ENCODE measurements around the gene TMED1.

TMED1 gene

DNA sequence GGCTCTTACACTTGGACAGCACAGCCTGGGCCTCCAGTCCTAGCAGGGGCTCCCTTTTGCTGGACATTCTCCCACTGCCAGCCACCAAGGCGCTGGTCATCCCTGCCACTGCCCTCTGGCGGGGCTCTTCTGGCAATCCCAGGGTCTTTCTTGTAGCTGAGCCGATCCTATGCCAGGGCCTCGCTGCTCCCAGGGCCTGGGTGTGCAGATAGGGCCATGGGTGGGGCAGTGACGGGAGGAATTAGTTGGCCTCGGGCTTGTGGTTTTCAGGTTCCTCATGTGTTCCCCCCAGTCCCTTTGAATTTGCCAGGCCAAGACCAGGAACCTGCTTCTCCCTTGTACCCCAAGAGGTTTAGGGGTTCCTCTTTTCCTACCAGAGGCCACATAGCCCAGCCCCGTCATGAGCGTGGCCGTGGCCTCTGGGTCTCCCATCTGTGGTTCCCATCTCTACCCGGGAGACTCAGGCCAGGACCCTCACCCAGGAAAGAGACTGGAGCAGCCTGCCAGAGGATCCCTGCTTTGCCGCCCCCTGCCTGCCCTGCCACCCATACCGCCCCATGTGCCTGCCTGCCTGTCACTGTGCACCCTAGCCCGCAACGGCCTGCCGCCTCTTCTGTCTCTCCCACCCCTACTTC lies 26.2 kb downstream of the TMED1 start:
- DNase-seq, result peak; percentile 66 to 77 (median 75)

DNA sequence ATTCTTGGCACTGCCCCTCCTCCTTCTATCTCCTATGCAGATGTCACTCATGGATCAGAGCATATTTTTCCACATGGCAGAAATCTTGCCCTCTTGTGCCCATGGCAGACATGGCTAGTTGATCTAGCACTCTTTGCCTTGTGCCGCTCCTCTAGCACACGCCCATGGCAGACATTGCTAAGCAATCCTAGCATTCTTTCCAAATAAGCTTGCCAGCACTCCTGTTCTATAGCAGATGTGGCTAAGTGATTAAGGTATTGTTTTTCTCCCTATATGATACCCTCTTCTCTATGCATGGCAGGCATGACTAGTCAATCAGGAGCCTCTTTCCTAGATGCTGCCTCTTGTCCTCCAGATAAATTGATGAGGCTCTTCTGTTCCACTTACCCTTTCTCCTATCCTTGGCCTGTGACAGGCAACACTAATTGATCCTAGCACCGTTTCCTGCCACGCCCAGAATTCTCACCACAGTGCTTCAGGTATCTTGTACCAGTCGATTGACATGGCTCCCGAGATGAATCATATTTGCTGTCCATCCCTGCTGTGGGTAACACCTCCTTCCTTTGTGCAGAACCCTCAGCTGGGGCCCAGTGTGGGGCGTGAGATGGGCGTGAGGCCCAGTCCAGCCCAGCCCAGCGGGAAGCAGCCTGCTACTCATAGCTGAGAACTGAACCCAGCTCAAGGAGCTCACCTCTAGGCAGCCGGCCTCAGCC lies 26.9 kb downstream of the TMED1 start:
- DNase-seq, result peak in 2 of 4 experiments; percentile 26

DNA sequence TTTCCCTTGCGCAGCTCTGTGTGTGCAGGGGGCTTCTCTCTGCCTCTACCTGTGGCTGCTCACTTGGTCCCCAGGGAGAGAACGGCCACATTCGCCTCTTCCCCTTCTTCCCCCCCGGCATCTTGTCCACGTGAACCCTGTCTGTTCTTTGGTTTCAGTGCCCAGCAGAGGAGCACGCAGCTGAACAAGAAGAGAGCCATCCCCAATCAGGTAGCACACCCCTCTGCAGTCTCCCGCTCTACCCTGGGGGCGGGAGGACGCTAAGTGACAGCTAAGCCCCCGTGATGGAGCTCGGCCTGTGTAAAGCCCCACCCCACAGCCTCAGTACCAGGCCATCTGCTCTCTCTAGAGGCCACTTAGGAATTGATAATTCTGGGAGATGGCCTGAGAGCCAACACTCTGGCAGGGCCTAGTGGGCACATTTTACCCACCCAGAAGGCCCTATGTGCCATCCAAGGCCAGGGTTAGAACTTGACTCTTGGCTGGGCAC lies 30.2 kb downstream of the TMED1 start:
- DNase-seq, result no peak

DNA sequence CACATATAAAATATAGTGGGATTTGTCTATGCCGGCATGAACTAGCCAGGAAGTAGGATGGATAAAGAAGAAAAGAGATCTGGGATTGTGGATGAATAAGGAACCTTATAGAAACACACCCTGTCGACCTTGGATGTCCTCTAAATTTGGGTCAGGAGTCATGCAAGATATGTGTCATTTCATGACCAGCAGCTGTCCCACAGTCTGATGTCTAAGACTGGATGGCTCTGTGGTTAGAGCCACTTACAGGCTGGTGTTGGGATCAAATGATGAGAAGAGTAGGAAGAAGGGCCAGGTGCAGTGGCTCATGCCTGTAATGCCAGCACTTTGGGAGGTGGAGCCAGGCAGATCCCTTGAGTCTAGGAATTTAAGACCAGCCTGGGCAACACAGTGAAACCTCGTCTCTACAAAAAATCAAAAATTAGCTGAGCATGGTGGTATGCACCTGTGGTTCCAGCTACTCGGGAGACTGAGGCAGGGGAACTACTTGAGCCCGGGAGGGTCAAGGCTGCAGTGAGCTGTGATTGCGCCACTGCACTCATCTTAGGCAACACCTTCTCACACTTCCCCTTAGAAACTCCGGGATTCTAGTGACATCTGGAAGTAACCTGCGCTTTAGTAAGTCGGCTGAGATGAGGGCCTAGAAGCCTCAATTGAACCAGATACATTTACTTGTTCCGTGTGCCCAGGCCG lies 30.8 kb downstream of the TMED1 start:
- peak; percentile 71 to 79 (median 76) for DNase-seq

DNA sequence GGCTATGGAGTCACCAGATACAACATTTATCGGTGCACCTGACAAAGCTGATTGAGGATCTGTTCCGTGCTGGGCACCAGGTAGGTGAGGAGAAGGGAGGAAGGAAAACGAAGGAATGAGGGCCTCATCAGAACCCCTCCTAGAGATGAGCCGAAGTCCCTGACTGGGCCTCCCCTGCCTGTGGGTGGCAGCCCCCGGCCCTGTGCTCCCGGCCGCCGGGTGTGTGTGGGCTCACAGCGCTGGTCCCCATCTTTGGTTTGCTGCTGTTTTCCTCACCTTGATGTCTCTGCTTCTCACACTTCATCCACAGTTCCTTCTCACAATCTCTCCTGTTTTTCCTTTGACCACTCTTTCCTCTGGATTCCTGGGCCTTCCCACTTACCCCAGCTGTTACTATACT lies 32.8 kb downstream of the TMED1 start:
- DNase-seq, result no peak

DNA sequence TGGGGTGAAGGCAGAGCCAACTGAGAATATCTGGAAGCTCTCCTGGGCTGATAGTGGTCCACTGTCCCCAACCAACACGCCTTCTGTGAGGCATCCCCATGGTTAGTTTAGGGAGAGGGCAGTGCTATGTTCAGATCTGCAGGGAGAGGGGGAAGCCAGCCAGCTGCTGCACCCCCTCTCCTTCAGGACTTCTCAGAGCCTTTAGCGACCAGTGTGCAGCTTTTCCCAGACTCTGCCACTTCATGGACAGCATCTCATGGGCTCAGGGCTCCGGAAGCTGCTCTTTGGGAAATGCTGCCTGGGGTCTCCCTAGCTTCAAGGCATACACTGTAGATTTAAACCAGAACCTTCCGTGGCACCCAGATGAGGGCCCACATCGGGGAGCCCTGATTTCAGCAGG lies 33.5 kb downstream of the TMED1 start:
- no peak for DNase-seq

DNA sequence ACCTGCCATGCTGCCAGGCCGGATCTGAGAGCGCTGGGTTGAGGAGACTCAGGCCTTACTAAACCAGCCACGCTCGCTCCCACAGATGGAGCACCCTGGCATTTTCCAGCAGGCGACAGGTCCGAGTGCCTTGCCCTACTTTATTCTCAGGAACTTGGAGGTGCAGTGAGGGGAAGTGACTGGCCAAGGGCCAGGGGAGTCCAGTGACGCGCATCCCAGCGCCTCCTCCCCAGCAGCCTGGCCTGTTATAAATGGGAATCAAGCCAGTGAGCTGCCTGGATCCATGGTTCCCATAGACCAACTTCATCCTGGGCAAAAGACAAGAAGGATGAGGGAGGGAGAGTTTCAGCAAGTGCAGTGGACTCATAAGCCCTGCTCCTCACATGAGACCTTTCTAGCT lies 35.5 kb downstream of the TMED1 start:
- DNase-seq, result no peak

DNA sequence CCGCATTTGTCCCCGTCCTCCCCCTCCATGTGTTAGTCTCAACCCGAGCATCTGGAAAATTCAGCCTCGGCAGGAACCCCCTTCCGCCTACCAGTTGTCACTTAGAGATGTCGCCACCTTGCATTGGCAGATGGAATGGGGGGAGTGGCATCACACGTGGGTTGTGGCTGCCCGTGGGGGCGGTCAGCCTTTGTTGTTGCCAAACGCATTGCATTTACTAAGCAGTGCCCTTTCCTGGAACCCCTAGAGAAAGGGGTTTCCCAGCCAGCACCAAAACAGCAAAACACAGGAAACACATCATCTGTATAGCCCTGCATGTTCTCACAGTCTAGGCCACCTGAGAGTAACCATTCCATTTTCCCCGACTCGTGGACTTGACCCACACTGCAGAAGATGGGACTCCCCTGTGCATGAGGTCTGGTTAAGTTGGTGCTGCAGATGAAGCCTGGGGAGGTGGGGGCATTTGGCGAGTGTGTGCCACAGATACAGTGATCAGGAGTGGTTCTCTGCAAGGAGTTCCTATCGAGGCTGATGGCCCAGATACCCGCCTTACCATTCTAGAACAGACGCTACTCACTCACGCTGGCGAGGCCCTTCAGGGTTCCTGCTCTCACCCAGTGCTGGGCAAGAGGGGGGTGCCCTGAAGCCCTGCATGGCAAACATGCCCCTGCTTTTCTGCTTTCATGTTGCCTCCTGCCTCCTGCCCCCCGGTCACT lies 38.3 kb downstream of the TMED1 start:
- DNase-seq, result peak in 3 of 4 experiments; percentile 43 to 58 (median 49)

DNA sequence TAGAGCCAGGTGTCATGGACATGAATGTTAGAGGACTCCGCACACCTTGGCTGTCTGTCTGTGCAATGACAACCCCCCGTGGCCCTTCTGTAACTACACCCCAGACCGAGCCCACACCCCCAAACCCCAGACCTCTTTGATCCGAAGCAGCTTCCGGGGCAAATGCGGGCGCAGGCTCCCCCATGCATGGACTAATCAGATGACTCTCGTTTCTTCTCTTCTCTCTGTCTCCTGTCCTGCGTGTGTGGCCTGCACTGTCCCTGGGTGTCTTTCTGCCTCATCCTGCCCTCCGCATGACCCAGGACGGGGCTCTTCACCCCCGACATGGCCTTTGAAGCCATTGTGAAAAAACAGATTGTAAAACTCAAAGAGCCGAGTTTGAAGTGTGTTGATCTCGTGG lies 38.9 kb downstream of the TMED1 start:
- DNase-seq, result no peak

DNA sequence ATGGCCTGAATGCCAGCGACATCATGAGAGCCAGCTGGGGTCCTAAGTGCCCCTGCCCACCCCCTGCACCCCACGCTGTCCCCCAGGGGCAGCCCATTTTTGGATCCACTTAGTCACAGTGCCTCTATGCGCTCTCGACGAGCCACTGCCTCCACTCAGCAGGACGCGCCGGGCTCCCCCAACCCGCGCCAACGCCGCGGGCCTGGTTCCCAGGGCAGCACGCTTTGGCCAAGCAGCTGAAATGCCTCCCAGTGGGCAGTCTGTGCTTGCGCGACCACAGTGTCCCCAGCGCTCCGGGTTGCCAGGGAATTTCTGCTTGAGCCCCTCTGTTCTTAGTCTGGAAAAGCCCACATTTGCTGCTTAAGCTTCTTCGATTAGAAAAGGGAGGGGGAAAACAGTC lies 39.4 kb downstream of the TMED1 start:
- DNase-seq, result no peak

DNA sequence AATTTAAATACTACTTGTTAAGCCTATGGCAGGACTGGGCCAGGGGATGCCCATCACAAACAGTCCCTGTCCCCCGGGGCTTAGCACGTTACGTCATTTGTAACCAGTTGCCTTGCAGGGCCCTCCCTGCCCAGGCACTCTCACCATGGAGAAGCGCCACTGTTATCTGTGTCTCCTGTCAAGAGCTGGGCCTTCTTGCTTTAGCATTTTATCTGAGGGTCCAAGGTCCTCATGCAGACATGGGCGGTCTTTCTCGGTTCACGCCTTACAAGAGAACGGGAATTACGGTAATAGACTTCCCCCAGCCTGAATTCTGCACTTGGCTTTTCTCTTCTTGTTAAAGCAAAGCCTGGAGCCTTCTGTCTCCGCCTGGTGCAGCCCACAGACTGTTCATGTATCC lies 46.1 kb downstream of the TMED1 start:
- no peak for DNase-seq

DNA sequence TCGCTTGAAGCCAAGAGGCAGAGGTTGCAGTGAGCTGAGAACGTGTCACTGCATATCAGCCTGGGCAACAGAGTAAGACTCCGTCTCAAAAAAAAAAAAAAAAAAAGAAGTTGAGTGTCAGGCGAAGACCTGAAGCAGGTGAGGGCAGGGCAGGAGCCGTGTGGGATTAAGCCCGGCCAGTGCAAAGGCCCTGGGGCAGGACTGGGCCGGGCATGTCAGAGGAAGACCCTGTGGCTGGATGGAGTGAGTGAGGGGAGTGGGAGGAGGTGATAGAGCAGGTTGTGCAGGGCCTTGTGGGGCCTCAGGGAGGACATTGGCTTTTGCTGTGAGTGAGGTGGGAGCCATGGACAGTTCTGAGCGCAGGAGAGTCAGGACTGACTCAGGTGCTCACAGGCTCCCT lies 47.9 kb downstream of the TMED1 start:
- no peak for DNase-seq

DNA sequence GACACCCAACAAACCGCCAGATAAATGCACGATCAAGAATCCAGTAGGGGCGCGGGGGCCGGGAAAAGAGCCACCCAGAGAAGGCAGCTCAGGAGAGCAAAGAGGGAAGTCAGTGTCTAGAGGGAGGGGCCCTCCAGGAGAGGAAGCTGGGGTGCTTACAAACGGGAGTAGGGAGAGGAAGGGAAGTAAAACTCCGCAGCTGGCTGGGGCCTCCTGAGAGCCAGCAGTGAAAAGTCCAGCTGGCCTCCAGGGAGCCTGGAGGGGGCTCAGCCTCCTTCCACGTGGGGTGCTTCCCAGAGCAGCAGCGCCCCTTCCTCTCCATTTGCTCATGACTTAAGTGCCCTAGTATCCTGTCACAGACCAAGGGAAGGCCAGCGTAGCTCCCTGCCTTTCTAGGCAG lies 51.8 kb downstream of the TMED1 start:
- peak; percentile 87 to 95 (median 94) for DNase-seq

DNA sequence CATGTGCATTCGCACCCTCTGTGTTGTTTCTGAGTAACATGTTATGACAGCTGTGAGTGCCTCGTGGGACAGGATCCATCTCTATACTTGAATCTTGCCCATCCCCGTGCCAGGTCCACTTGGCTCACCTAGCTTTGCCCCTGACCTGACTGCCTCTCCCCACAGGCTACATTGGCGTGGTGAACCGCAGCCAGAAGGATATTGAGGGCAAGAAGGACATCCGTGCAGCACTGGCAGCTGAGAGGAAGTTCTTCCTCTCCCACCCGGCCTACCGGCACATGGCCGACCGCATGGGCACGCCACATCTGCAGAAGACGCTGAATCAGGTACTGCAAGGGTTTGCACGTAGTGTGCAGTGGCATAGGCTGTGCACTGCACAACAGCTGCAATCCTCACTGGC lies 53.2 kb downstream of the TMED1 start:
- peak; percentile 66 to 81 (median 78) for DNase-seq

Data from suppressor macrophage (primary cell).